ENCODE results near the gene SPP2. TPM values are rescaled to one million over a fixed set of nuclear protein-coding genes. Genes with fewer than 3 reads are reported as not detected.

The SPP2 gene
- total and polyA plus RNA-seq, 12 donors, result 0.33 TPM; not detected in 11

DNA sequence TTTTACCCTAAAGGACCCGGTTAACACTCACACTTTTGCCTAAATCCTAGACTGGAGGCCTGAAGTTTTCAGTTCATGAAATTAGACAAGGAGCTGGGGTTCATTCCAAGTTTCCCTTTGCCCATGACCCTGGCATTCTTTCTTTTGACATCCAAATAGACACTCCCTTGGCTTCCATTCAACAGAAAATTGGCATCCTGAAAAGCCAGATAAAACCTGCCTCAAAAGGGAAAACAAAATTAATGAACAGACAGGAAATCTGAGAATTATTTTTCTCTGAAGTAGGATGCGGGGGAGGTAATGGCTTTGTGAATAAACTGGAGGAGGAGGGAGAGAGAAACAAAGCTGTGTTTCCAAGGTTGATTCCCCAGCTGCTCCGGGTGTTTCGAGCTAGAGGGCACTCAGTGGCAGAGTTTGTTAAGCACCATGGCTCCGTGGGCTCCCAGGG is 41.0 kb downstream of the SPP2 start:
- 6 to 13% (median 11%) methylated on average over 5 of the region's 5 CpGs for WGBS, 4 donors
- peak; percentile 14 to 69 (median 31) for DNase-seq
- intact Hi-C loops (cut with DNase I), result no loop called here
- H3K4me3 ChIP-seq, result no peak overlapping the region
- H3K36me3 ChIP-seq (replicated peaks in 1 of 2), result no peaks in the 10 kb centered on the region
- TF ChIP-seq POLR2A (IDR thresholded peaks at IDR 0.05), result no peak
- TF ChIP-seq, protein P1, sequence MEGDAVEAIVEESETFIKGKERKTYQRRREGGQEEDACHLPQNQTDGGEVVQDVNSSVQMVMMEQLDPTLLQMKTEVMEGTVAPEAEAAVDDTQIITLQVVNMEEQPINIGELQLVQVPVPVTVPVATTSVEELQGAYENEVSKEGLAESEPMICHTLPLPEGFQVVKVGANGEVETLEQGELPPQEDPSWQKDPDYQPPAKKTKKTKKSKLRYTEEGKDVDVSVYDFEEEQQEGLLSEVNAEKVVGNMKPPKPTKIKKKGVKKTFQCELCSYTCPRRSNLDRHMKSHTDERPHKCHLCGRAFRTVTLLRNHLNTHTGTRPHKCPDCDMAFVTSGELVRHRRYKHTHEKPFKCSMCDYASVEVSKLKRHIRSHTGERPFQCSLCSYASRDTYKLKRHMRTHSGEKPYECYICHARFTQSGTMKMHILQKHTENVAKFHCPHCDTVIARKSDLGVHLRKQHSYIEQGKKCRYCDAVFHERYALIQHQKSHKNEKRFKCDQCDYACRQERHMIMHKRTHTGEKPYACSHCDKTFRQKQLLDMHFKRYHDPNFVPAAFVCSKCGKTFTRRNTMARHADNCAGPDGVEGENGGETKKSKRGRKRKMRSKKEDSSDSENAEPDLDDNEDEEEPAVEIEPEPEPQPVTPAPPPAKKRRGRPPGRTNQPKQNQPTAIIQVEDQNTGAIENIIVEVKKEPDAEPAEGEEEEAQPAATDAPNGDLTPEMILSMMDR (IDR thresholded peaks at IDR 0.05), result no peak
- H3K4me1 ChIP-seq (replicated peaks in 1 of 2), result peaks cover 11 to 12% of the 10 kb centered on the region in 2 donors
- H3K27me3 ChIP-seq, result no peaks in the 10 kb centered on the region
- no peak overlapping the region for H3K27ac ChIP-seq
- H3K9me3 ChIP-seq (replicated peaks in 1 of 3), result peaks cover 0 to 7% (median 0%) of the 10 kb centered on the region in 3 donors

DNA sequence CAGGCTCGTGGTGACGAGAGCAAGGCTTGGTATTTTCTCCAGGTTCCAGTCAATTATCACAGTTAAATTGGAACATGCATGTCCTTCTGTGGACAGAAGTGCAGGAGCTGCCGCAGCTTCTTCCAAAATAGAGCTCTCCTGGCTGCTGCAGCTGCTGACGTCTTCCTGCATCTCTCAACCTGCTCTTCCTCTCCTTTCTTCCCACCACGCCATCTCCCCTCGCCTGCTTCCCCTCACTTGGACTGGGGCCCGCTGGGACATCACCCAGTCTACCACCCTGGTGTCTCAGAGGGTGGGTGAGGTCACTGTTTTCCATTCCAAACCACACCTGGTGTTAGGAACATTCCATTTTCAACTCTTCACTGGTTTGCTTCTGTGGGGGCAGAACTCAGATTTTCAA is 41.4 kb downstream of the SPP2 start:
- TF ChIP-seq, protein P1 (IDR thresholded peaks at IDR 0.05), result no peak
- no peak for TF ChIP-seq POLR2A (IDR thresholded peaks at IDR 0.05)
- H3K27me3 ChIP-seq, result no peaks in the 10 kb centered on the region
- 20 to 30% (median 24%) methylated on average over 7 of the region's 7 CpGs for WGBS, 4 donors

DNA sequence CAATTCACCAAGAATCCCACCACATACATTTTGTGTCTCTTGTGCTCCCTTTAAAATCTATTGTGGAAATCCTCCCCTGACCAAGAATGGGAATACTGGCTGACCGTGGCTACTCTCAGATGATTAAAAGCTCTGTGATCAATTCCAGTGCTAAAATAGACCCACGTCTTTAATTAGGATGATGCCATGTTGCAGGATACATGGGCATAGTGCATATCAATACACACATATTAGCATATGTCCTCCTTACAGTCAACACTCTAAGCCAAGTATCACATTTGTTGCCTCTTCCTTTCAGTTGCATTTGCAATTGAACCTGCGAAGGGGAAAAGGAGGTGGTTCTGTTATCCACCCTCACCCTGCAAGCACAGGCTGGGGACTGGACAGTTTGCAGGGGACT is 41.8 kb downstream of the SPP2 start:
- Histone ChIP-seq H3K4me3 (no peak overlapping the region), H3K27me3 (no peaks in the 10 kb centered on the region), H3K9me3 (replicated peaks in 1 of 3) (peaks cover 0 to 7% (median 0%) of the 10 kb centered on the region in 3 donors), H3K36me3 (replicated peaks in 1 of 2) (no peaks in the 10 kb centered on the region), H3K4me1 (replicated peaks in 1 of 2) (peaks cover 11 to 12% of the 10 kb centered on the region in 2 donors), H3K27ac (no peak overlapping the region)
- no peak for TF ChIP-seq POLR2A (IDR thresholded peaks at IDR 0.05)
- TF ChIP-seq, protein P1 (IDR thresholded peaks at IDR 0.05), result no peak
- WGBS, 4 donors, result 83 to 92% (median 89%) methylated on average over 3 of the region's 3 CpGs
- intact Hi-C loops (cut with DNase I), result no loop called here
- no peak for DNase-seq

More for the DNA sequence above, 41.4 kb downstream of the SPP2 start:
- peak in 1 of 7 donors; percentile 30 for DNase-seq
- Histone ChIP-seq H3K9me3 (replicated peaks in 1 of 3) (peaks cover 0 to 7% (median 0%) of the 10 kb centered on the region in 3 donors), H3K27ac (no peak overlapping the region), H3K4me3 (no peak overlapping the region), H3K4me1 (replicated peaks in 1 of 2) (peaks cover 11 to 12% of the 10 kb centered on the region in 2 donors), H3K36me3 (replicated peaks in 1 of 2) (no peaks in the 10 kb centered on the region)
- intact Hi-C loops (cut with DNase I), result no loop called here

DNA sequence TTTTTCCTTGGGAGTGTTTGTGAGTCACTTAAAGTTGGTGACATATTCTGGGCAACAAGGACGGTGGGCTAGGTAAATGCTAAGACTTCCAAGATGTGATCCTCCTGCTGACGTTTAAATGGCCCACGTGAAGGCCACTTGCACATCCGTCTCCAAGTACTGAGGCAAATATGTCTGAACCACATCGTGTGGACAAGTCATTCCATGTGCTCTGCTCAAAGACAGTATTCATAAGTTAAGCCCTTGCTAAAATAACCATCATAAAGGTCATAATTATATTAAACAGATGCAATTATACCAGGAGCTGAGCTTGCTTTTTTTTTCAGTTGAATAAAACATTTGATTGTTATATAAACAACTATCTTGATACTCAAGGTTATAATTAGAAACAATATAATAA is 44.8 kb downstream of the SPP2 start:
- TF ChIP-seq POLR2A (IDR thresholded peaks at IDR 0.05), result no peak
- TF ChIP-seq, protein P1 (IDR thresholded peaks at IDR 0.05), result no peak
- H3K27ac ChIP-seq, result no peak overlapping the region
- no peak for DNase-seq
- H3K27me3 ChIP-seq, result no peaks in the 10 kb centered on the region
- no peak overlapping the region for H3K4me3 ChIP-seq
- WGBS, 4 donors, result 56 to 61% (median 58%) methylated on average over 5 of the region's 5 CpGs
- no peaks in the 10 kb centered on the region for H3K9me3 ChIP-seq (replicated peaks in 1 of 3)
- H3K36me3 ChIP-seq (replicated peaks in 1 of 2), result no peaks in the 10 kb centered on the region
- intact Hi-C loops (cut with DNase I), result no loop called here
- peaks cover 11 to 12% of the 10 kb centered on the region in 2 donors for H3K4me1 ChIP-seq (replicated peaks in 1 of 2)
